ENCODE measurements around the gene RNF220.

RNF220 gene

GRCh38 chr1:44508397-44508745 lies 103.3 kb downstream of the RNF220 start:
- H3K4me3 ChIP-seq, result no peak overlapping the region
- TF ChIP-seq FOXP2 (optimal IDR thresholded peaks at IDR 0.05; ENCODE audit: control extremely low read depth, extremely low read length, insufficient read depth) (no peak), POLR2AphosphoS5 (IDR thresholded peaks at IDR 0.05; ENCODE audit: borderline replicate concordance, low read depth, low read length) (no peak), EZH2 (IDR thresholded peaks at IDR 0.05) (no peak)
- no peaks in the 10 kb centered on the region for H3K36me3 ChIP-seq (ENCODE audit: insufficient read depth, low read length)
- no peaks in the 10 kb centered on the region for H3K9me3 ChIP-seq (ENCODE audit: low read depth, low read length)
- no peak for DNase-seq (ENCODE audit: low read depth, low spot score)
- no peak overlapping the region for H3K27ac ChIP-seq
- H3K9ac ChIP-seq (ENCODE audit: insufficient read length), result no peak overlapping the region

GRCh38 chr1:44511363-44511762 lies 106.3 kb downstream of the RNF220 start:
- Histone ChIP-seq H3K36me3 (ENCODE audit: insufficient read depth, low read length) (no peaks in the 10 kb centered on the region), H3K9ac (ENCODE audit: insufficient read length) (no peak overlapping the region), H3K9me3 (ENCODE audit: low read depth, low read length) (no peaks in the 10 kb centered on the region), H3K4me3 (no peak overlapping the region), H3K27ac (no peak overlapping the region)
- TF ChIP-seq EZH2 (IDR thresholded peaks at IDR 0.05) (no peak), POLR2AphosphoS5 (IDR thresholded peaks at IDR 0.05; ENCODE audit: borderline replicate concordance, low read depth, low read length) (no peak), FOXP2 (optimal IDR thresholded peaks at IDR 0.05; ENCODE audit: control extremely low read depth, extremely low read length, insufficient read depth) (no peak)
- no peak for DNase-seq (ENCODE audit: low read depth, low spot score)

GRCh38 chr1:44511769-44512168 lies 106.7 kb downstream of the RNF220 start:
- no peak overlapping the region for H3K4me3 ChIP-seq
- H3K9ac ChIP-seq (ENCODE audit: insufficient read length), result no peak overlapping the region
- no peak for TF ChIP-seq FOXP2 (optimal IDR thresholded peaks at IDR 0.05; ENCODE audit: control extremely low read depth, extremely low read length, insufficient read depth)
- TF ChIP-seq POLR2AphosphoS5 (IDR thresholded peaks at IDR 0.05; ENCODE audit: borderline replicate concordance, low read depth, low read length), result no peak
- TF ChIP-seq EZH2 (IDR thresholded peaks at IDR 0.05), result no peak
- no peak for DNase-seq (ENCODE audit: low read depth, low spot score)
- H3K9me3 ChIP-seq (ENCODE audit: low read depth, low read length), result no peaks in the 10 kb centered on the region
- no peaks in the 10 kb centered on the region for H3K36me3 ChIP-seq (ENCODE audit: insufficient read depth, low read length)
- no peak overlapping the region for H3K27ac ChIP-seq

GRCh38 chr1:44512313-44512885 lies 107.3 kb downstream of the RNF220 start:
- no peak overlapping the region for H3K4me3 ChIP-seq
- H3K9me3 ChIP-seq (ENCODE audit: low read depth, low read length), result no peaks in the 10 kb centered on the region
- no peak for DNase-seq (ENCODE audit: low read depth, low spot score)
- H3K9ac ChIP-seq (ENCODE audit: insufficient read length), result no peak overlapping the region
- no peaks in the 10 kb centered on the region for H3K36me3 ChIP-seq (ENCODE audit: insufficient read depth, low read length)
- TF ChIP-seq FOXP2 (optimal IDR thresholded peaks at IDR 0.05; ENCODE audit: control extremely low read depth, extremely low read length, insufficient read depth), result no peak
- no peak for TF ChIP-seq POLR2AphosphoS5 (IDR thresholded peaks at IDR 0.05; ENCODE audit: borderline replicate concordance, low read depth, low read length)
- no peak for TF ChIP-seq EZH2 (IDR thresholded peaks at IDR 0.05)
- no peak overlapping the region for H3K27ac ChIP-seq

GRCh38 chr1:44513111-44513510 lies 108.1 kb downstream of the RNF220 start:
- DNase-seq (ENCODE audit: low read depth, low spot score), result no peak
- H3K36me3 ChIP-seq (ENCODE audit: insufficient read depth, low read length), result no peaks in the 10 kb centered on the region
- H3K9me3 ChIP-seq (ENCODE audit: low read depth, low read length), result no peaks in the 10 kb centered on the region
- no peak overlapping the region for H3K27ac ChIP-seq
- H3K4me3 ChIP-seq, result no peak overlapping the region
- H3K9ac ChIP-seq (ENCODE audit: insufficient read length), result no peak overlapping the region
- no peak for TF ChIP-seq EZH2 (IDR thresholded peaks at IDR 0.05)
- TF ChIP-seq POLR2AphosphoS5 (IDR thresholded peaks at IDR 0.05; ENCODE audit: borderline replicate concordance, low read depth, low read length), result no peak
- no peak for TF ChIP-seq FOXP2 (optimal IDR thresholded peaks at IDR 0.05; ENCODE audit: control extremely low read depth, extremely low read length, insufficient read depth)

- no peak for TF ChIP-seq FOXP2 (optimal IDR thresholded peaks at IDR 0.05; ENCODE audit: control extremely low read depth, extremely low read length, insufficient read depth)
- TF ChIP-seq EZH2 (IDR thresholded peaks at IDR 0.05), result no peak
- no peak for TF ChIP-seq POLR2AphosphoS5 (IDR thresholded peaks at IDR 0.05; ENCODE audit: borderline replicate concordance, low read depth, low read length)
- no peak for DNase-seq (ENCODE audit: low read depth, low spot score)
- H3K27ac ChIP-seq, result no peak overlapping the region
- H3K36me3 ChIP-seq (ENCODE audit: insufficient read depth, low read length), result no peaks in the 10 kb centered on the region
- H3K4me3 ChIP-seq, result no peak overlapping the region
- no peak overlapping the region for H3K9ac ChIP-seq (ENCODE audit: insufficient read length)
- no peaks in the 10 kb centered on the region for H3K9me3 ChIP-seq (ENCODE audit: low read depth, low read length)
Observed at GRCh38 chr1:44514673-44515072, 109.6 kb downstream of the RNF220 start.

GRCh38 chr1:44515416-44515815 lies 110.4 kb downstream of the RNF220 start:
- TF ChIP-seq FOXP2 (optimal IDR thresholded peaks at IDR 0.05; ENCODE audit: control extremely low read depth, extremely low read length, insufficient read depth) (no peak), POLR2AphosphoS5 (IDR thresholded peaks at IDR 0.05; ENCODE audit: borderline replicate concordance, low read depth, low read length) (no peak)
- Histone ChIP-seq H3K9me3 (ENCODE audit: low read depth, low read length) (no peaks in the 10 kb centered on the region), H3K36me3 (ENCODE audit: insufficient read depth, low read length) (no peaks in the 10 kb centered on the region), H3K27ac (no peak overlapping the region), H3K4me3 (no peak overlapping the region), H3K9ac (ENCODE audit: insufficient read length) (no peak overlapping the region)
- DNase-seq (ENCODE audit: low read depth, low spot score), result no peak

- no peak for TF ChIP-seq FOXP2 (optimal IDR thresholded peaks at IDR 0.05; ENCODE audit: control extremely low read depth, extremely low read length, insufficient read depth)
- no peak for TF ChIP-seq POLR2AphosphoS5 (IDR thresholded peaks at IDR 0.05; ENCODE audit: borderline replicate concordance, low read depth, low read length)
- no peak for TF ChIP-seq EZH2 (IDR thresholded peaks at IDR 0.05)
- DNase-seq (ENCODE audit: low read depth, low spot score), result no peak
Observed at GRCh38 chr1:44519035-44519676, 114.1 kb downstream of the RNF220 start.

More at GRCh38 chr1:44519035-44519676, 114.1 kb downstream of the RNF220 start:
- no peaks in the 10 kb centered on the region for H3K9me3 ChIP-seq (ENCODE audit: low read depth, low read length)
- no peaks in the 10 kb centered on the region for H3K36me3 ChIP-seq (ENCODE audit: insufficient read depth, low read length)
- H3K27ac ChIP-seq, result no peak overlapping the region
- H3K4me3 ChIP-seq, result no peak overlapping the region
- H3K9ac ChIP-seq (ENCODE audit: insufficient read length), result no peak overlapping the region

Measured in SK-N-MC (cell line).